Stimulated activated CD8-positive, alpha-beta memory T cell treated with anti-CD3 and anti-CD28 coated beads, Interleukin-4, amount 100 ng/mL, for 24 hours (primary cell): ENCODE results near the gene PRL.

Experiments
- DNase-seq: peaks from one replicate; pipeline ENCODE4 v3.0.0-alpha.2; 2020; ENCODE audit warnings: low read depth

The PRL gene

GRCh38 chr6:22296936-22297335, at the start of gene PRL:
TSS of gene PRL (minus strand) at chr6:22297036. CDS start at chr6:22296982, 54 bp downstream.
- no peak for DNase-seq

GRCh38 chr6:22343864-22344263, 47.0 kb upstream of the PRL start:
- DNase-seq = no peak

- DNase-seq = no peak
Measured at GRCh38 chr6:22334778-22335177, 37.9 kb upstream of the PRL start.

GRCh38 chr6:22333802-22334201, 37.0 kb upstream of the PRL start:
- DNase-seq = no peak

GRCh38 chr6:22332711-22333110, 35.9 kb upstream of the PRL start:
- DNase-seq = no peak

- DNase-seq = no peak
Measured at GRCh38 chr6:22332216-22332615, 35.4 kb upstream of the PRL start.

- no peak for DNase-seq
Measured at GRCh38 chr6:22330941-22331340, 34.1 kb upstream of the PRL start.

GRCh38 chr6:22328474-22328873, 31.6 kb upstream of the PRL start:
- no peak for DNase-seq

- no peak for DNase-seq
Measured at GRCh38 chr6:22327881-22328280, 31.0 kb upstream of the PRL start.

GRCh38 chr6:22326500-22326899, 29.7 kb upstream of the PRL start:
- DNase-seq = no peak

- no peak for DNase-seq
Measured at GRCh38 chr6:22325481-22325880, 28.6 kb upstream of the PRL start.

- no peak for DNase-seq
Measured at GRCh38 chr6:22323848-22324247, 27.0 kb upstream of the PRL start.

- no peak for DNase-seq
Measured at GRCh38 chr6:22322103-22323030, 25.5 kb upstream of the PRL start.

- DNase-seq = no peak
Measured at GRCh38 chr6:22320750-22321149, 23.9 kb upstream of the PRL start.

GRCh38 chr6:22318404-22318803, 21.6 kb upstream of the PRL start:
- DNase-seq = no peak

GRCh38 chr6:22313796-22314195, 17.0 kb upstream of the PRL start:
- DNase-seq = no peak

GRCh38 chr6:22308939-22309338, 12.1 kb upstream of the PRL start:
- no peak for DNase-seq

GRCh38 chr6:22306741-22307466, 10.1 kb upstream of the PRL start:
- no peak for DNase-seq

GRCh38 chr6:22302838-22303237, 6.0 kb upstream of the PRL start:
- no peak for DNase-seq

- no peak for DNase-seq
Measured at GRCh38 chr6:22300273-22300998, 3.6 kb upstream of the PRL start.

GRCh38 chr6:22298475-22298890, 1.6 kb upstream of the PRL start:
- DNase-seq = no peak

GRCh38 chr6:22296067-22296466, 769 bp downstream of the PRL start:
- no peak for DNase-seq

GRCh38 chr6:22295145-22295544, 1.7 kb downstream of the PRL start:
- DNase-seq = no peak
